ENCODE results near the gene CSMD2.

CSMD2 gene

GRCh38 chr1:33698361-33699035 lies 466.5 kb downstream of the CSMD2 start:
- H3K9ac ChIP-seq (ENCODE audit: low read depth, low read length), result no peak overlapping the region

GRCh38 chr1:33697816-33698215 lies 467.2 kb downstream of the CSMD2 start:
- H3K9me3 ChIP-seq (ENCODE audit: control insufficient read depth, insufficient read depth, low read length), result no peaks in the 10 kb centered on the region

More at GRCh38 chr1:33698361-33699035, 466.5 kb downstream of the CSMD2 start:
- Histone ChIP-seq H3K36me3 (ENCODE audit: insufficient read depth, low read length) (no peaks in the 10 kb centered on the region), H3K9me3 (ENCODE audit: control insufficient read depth, insufficient read depth, low read length) (no peaks in the 10 kb centered on the region), H3K4me1 (ENCODE audit: insufficient read depth, low read length) (no peaks in the 10 kb centered on the region)

GRCh38 chr1:33696962-33697361 lies 468.1 kb downstream of the CSMD2 start:
- H3K9me3 ChIP-seq (ENCODE audit: control insufficient read depth, insufficient read depth, low read length), result no peaks in the 10 kb centered on the region
- no peaks in the 10 kb centered on the region for H3K36me3 ChIP-seq (ENCODE audit: insufficient read depth, low read length)
- H3K4me1 ChIP-seq (ENCODE audit: insufficient read depth, low read length), result no peaks in the 10 kb centered on the region
- H3K9ac ChIP-seq (ENCODE audit: low read depth, low read length), result no peak overlapping the region

More at GRCh38 chr1:33697816-33698215, 467.2 kb downstream of the CSMD2 start:
- no peaks in the 10 kb centered on the region for H3K4me1 ChIP-seq (ENCODE audit: insufficient read depth, low read length)
- H3K36me3 ChIP-seq (ENCODE audit: insufficient read depth, low read length), result no peaks in the 10 kb centered on the region
- H3K9ac ChIP-seq (ENCODE audit: low read depth, low read length), result no peak overlapping the region

GRCh38 chr1:33696311-33696710 lies 468.7 kb downstream of the CSMD2 start:
- no peak overlapping the region for H3K9ac ChIP-seq (ENCODE audit: low read depth, low read length)
- H3K36me3 ChIP-seq (ENCODE audit: insufficient read depth, low read length), result no peaks in the 10 kb centered on the region
- H3K4me1 ChIP-seq (ENCODE audit: insufficient read depth, low read length), result no peaks in the 10 kb centered on the region
- no peaks in the 10 kb centered on the region for H3K9me3 ChIP-seq (ENCODE audit: control insufficient read depth, insufficient read depth, low read length)

- Histone ChIP-seq H3K9ac (ENCODE audit: low read depth, low read length) (no peak overlapping the region), H3K4me1 (ENCODE audit: insufficient read depth, low read length) (no peaks in the 10 kb centered on the region), H3K36me3 (ENCODE audit: insufficient read depth, low read length) (no peaks in the 10 kb centered on the region), H3K9me3 (ENCODE audit: control insufficient read depth, insufficient read depth, low read length) (no peaks in the 10 kb centered on the region)
Measured at GRCh38 chr1:33692206-33693188, 472.5 kb downstream of the CSMD2 start.

GRCh38 chr1:33687000-33687399 lies 478.0 kb downstream of the CSMD2 start:
- Histone ChIP-seq H3K9ac (ENCODE audit: low read depth, low read length) (no peak overlapping the region), H3K4me1 (ENCODE audit: insufficient read depth, low read length) (no peaks in the 10 kb centered on the region), H3K36me3 (ENCODE audit: insufficient read depth, low read length) (no peaks in the 10 kb centered on the region), H3K9me3 (ENCODE audit: control insufficient read depth, insufficient read depth, low read length) (no peaks in the 10 kb centered on the region)

- H3K36me3 ChIP-seq (ENCODE audit: insufficient read depth, low read length), result no peaks in the 10 kb centered on the region
- no peaks in the 10 kb centered on the region for H3K9me3 ChIP-seq (ENCODE audit: control insufficient read depth, insufficient read depth, low read length)
- H3K4me1 ChIP-seq (ENCODE audit: insufficient read depth, low read length), result no peaks in the 10 kb centered on the region
- H3K9ac ChIP-seq (ENCODE audit: low read depth, low read length), result no peak overlapping the region
Measured at GRCh38 chr1:33686551-33686950, 478.5 kb downstream of the CSMD2 start.

GRCh38 chr1:33685256-33685655 lies 479.8 kb downstream of the CSMD2 start:
- Histone ChIP-seq H3K36me3 (ENCODE audit: insufficient read depth, low read length) (no peaks in the 10 kb centered on the region), H3K4me1 (ENCODE audit: insufficient read depth, low read length) (no peaks in the 10 kb centered on the region), H3K9ac (ENCODE audit: low read depth, low read length) (no peak overlapping the region), H3K9me3 (ENCODE audit: control insufficient read depth, insufficient read depth, low read length) (no peaks in the 10 kb centered on the region)

GRCh38 chr1:33684396-33685179 lies 480.4 kb downstream of the CSMD2 start:
- Histone ChIP-seq H3K4me1 (ENCODE audit: insufficient read depth, low read length) (no peaks in the 10 kb centered on the region), H3K9me3 (ENCODE audit: control insufficient read depth, insufficient read depth, low read length) (no peaks in the 10 kb centered on the region), H3K36me3 (ENCODE audit: insufficient read depth, low read length) (no peaks in the 10 kb centered on the region), H3K9ac (ENCODE audit: low read depth, low read length) (no peak overlapping the region)

GRCh38 chr1:33683913-33684312 lies 481.1 kb downstream of the CSMD2 start:
- Histone ChIP-seq H3K9me3 (ENCODE audit: control insufficient read depth, insufficient read depth, low read length) (no peaks in the 10 kb centered on the region), H3K36me3 (ENCODE audit: insufficient read depth, low read length) (no peaks in the 10 kb centered on the region), H3K9ac (ENCODE audit: low read depth, low read length) (no peak overlapping the region), H3K4me1 (ENCODE audit: insufficient read depth, low read length) (no peaks in the 10 kb centered on the region)

GRCh38 chr1:33682371-33682770 lies 482.7 kb downstream of the CSMD2 start:
- Histone ChIP-seq H3K36me3 (ENCODE audit: insufficient read depth, low read length) (no peaks in the 10 kb centered on the region), H3K9me3 (ENCODE audit: control insufficient read depth, insufficient read depth, low read length) (no peaks in the 10 kb centered on the region), H3K4me1 (ENCODE audit: insufficient read depth, low read length) (no peaks in the 10 kb centered on the region), H3K9ac (ENCODE audit: low read depth, low read length) (no peak overlapping the region)

GRCh38 chr1:33680281-33680840 lies 484.7 kb downstream of the CSMD2 start:
- no peaks in the 10 kb centered on the region for H3K9me3 ChIP-seq (ENCODE audit: control insufficient read depth, insufficient read depth, low read length)
- H3K4me1 ChIP-seq (ENCODE audit: insufficient read depth, low read length), result no peaks in the 10 kb centered on the region
- H3K36me3 ChIP-seq (ENCODE audit: insufficient read depth, low read length), result no peaks in the 10 kb centered on the region
- no peak overlapping the region for H3K9ac ChIP-seq (ENCODE audit: low read depth, low read length)

GRCh38 chr1:33670567-33670966 lies 494.5 kb downstream of the CSMD2 start:
- Histone ChIP-seq H3K9me3 (ENCODE audit: control insufficient read depth, insufficient read depth, low read length) (no peaks in the 10 kb centered on the region; the same call in 1 of the 2 replicates), H3K36me3 (ENCODE audit: insufficient read depth, low read length) (no peaks in the 10 kb centered on the region), H3K4me1 (ENCODE audit: insufficient read depth, low read length) (no peaks in the 10 kb centered on the region), H3K9ac (ENCODE audit: low read depth, low read length) (no peak overlapping the region)

- no peaks in the 10 kb centered on the region; the same call in 1 of the 2 replicates for H3K9me3 ChIP-seq (ENCODE audit: control insufficient read depth, insufficient read depth, low read length)
- H3K9ac ChIP-seq (ENCODE audit: low read depth, low read length), result no peak overlapping the region
- H3K36me3 ChIP-seq (ENCODE audit: insufficient read depth, low read length), result no peaks in the 10 kb centered on the region
Measured at GRCh38 chr1:33668695-33669094, 496.3 kb downstream of the CSMD2 start.

More at GRCh38 chr1:33668695-33669094, 496.3 kb downstream of the CSMD2 start:
- no peaks in the 10 kb centered on the region for H3K4me1 ChIP-seq (ENCODE audit: insufficient read depth, low read length)

All from ES-I3 (cell line).